ENCODE measurements around the gene LSP1.

GRCh38 chr11:1821562-1821961 lies 31.3 kb upstream of the LSP1 start:
- TF ChIP-seq CTCF (IDR thresholded peaks at IDR 0.05) (no peak), REST (IDR thresholded peaks at IDR 0.05; ENCODE audit: insufficient read depth in 1 of 2, low read depth in 2 of 2, low read length in 1 of 2) (no peak)

All from Panc1 (cell line).